Heart left ventricle (tissue), 13 donors: ENCODE results near the gene TRIM33.
"Not testable (repeated sequence)": the region's sequence is repeated elsewhere in the genome, so short reads cannot be mapped to it uniquely, and the experiment has no call there.

Source experiments
- POLR2A ChIP-seq, 2 donors: fragments of 450-650 bp; IDR thresholded peaks; one replicate each; pipeline ENCODE4 v1.6.1; 2017; ENCODE audit warnings: antibody characterized with exemption in 2 of 2, mild to moderate bottlenecking in 2 of 2, moderate library complexity in 2 of 2
- TF ChIP-seq, protein P1 (sequence below), 12 donors: fragments of 200-600 bp; sonication (generic) in 4 of 12; IDR thresholded peaks; one replicate each; pipeline versions ENCODE4 v1.5.0 to v1.8.0; 2018 to 2022; ENCODE audit warnings: antibody characterized with exemption in 12 of 12, mild to moderate bottlenecking in 5 of 12
- donor health status: ischemic (EF 13 %, LVEDD 7.1; RV severe dilation, severe dysfunction).
- donor health status: DM: no; HTN: yes; CAD: no.
- donor health status: DM: no; HTN: no; CAD: no.
- donor health status: ischemic (EF 25% LVEDD 6.9; RV normal size, moderate dysfunction).
- donor health status: ischemic (EF 25% LVEDD 5.7; RV mildly dilated, moderate dysfunction).
- donor health status: ischemic (EF 35%, LVEDD 5.7; RV mildly dilated, moderate dysfunction).
- donor health status: nonischemic (EF 11% LVEDD 7.7; RV severe dilation, severe dysfunction).
- donor health status: DM: yes; HTN: yes; CAD: no.
- donor health status: PGD.
- donor health status: ischemic (EF 29% LVEDD 5.4; RV normal size, mild dysfunction).
- donor health status: nonischemic (EF 23%, LVEDD 6.1; RV moderate dilation, normal function).

DNA sequence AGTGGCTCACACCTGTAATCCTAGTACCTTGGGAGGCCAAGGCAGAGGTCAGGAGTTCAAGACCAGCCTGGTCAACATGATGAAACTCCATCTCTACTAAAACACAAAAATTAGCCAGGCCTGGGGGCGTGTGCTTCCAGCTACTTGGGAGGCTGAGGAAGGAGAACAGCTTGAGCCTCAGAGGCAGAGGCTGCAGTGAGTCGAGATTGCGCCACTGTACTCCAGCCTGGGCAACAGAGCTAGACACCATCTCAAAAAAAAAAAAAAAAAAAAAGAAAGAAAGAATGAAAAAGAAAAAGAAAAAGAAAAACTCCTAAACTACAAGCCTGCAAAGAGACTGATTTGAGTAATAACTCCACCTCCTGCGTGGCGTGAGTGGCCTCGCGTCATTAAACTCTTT, 92.1 kb downstream of the TRIM33 start:
- TF ChIP-seq, protein P1, sequence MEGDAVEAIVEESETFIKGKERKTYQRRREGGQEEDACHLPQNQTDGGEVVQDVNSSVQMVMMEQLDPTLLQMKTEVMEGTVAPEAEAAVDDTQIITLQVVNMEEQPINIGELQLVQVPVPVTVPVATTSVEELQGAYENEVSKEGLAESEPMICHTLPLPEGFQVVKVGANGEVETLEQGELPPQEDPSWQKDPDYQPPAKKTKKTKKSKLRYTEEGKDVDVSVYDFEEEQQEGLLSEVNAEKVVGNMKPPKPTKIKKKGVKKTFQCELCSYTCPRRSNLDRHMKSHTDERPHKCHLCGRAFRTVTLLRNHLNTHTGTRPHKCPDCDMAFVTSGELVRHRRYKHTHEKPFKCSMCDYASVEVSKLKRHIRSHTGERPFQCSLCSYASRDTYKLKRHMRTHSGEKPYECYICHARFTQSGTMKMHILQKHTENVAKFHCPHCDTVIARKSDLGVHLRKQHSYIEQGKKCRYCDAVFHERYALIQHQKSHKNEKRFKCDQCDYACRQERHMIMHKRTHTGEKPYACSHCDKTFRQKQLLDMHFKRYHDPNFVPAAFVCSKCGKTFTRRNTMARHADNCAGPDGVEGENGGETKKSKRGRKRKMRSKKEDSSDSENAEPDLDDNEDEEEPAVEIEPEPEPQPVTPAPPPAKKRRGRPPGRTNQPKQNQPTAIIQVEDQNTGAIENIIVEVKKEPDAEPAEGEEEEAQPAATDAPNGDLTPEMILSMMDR (IDR thresholded peaks at IDR 0.05), result not testable (repeated sequence)
- not testable (repeated sequence) for TF ChIP-seq POLR2A (IDR thresholded peaks at IDR 0.05)
